H9 (cell line): ENCODE measurements around the gene ANKRD55. TPM values are rescaled to one million over a fixed set of nuclear protein-coding genes. Genes with fewer than 3 reads are reported as not detected.

Experiments used
- DNase-seq: peaks from one replicate; pipeline ENCODE4 v3.0.0-alpha.2; 2017
- H2AFZ ChIP-seq: one replicate; pipeline ENCODE4 v1.6.1; 2013; ENCODE audit warnings: mild to moderate bottlenecking, low read length, control low read depth, moderate library complexity
- H2AK5ac ChIP-seq: 2 replicates; pipeline ENCODE4 v1.6.1; 2013; ENCODE audit warnings: low read length, control low read depth, mixed read lengths; ENCODE audit not compliant: insufficient read length
- H2BK120ac ChIP-seq: one replicate; pipeline ENCODE4 v1.6.1; 2013; ENCODE audit warnings: low read depth, mild to moderate bottlenecking, low read length, control low read depth, inconsistent platforms; ENCODE audit not compliant: poor library complexity, severe bottlenecking
- H2BK12ac ChIP-seq: 2 replicates; pipeline ENCODE4 v1.6.1; 2013; ENCODE audit warnings: low read length, control low read depth, mixed read lengths, low read depth; ENCODE audit not compliant: insufficient read length
- H2BK15ac ChIP-seq: 2 replicates; pipeline ENCODE4 v1.6.1; 2013; ENCODE audit warnings: low read depth, low read length, control low read depth
- H2BK20ac ChIP-seq: one replicate; pipeline ENCODE4 v1.6.1; 2013; ENCODE audit warnings: low read depth, mild to moderate bottlenecking, low read length, control low read depth, inconsistent platforms; ENCODE audit not compliant: poor library complexity, severe bottlenecking
- H2BK5ac ChIP-seq: 2 replicates; pipeline ENCODE4 v1.6.1; 2013; ENCODE audit warnings: low read length, control low read depth, mixed read lengths; ENCODE audit not compliant: insufficient read length
- H3K14ac ChIP-seq: 2 replicates; pipeline ENCODE4 v1.6.1; 2013; ENCODE audit warnings: low read length, control low read depth; ENCODE audit not compliant: insufficient read depth
- H3K18ac ChIP-seq: 2 replicates; pipeline ENCODE4 v1.6.1; 2013; ENCODE audit warnings: low read depth, mild to moderate bottlenecking, mixed read lengths, low read length, control low read depth; ENCODE audit not compliant: insufficient read length
- H3K23ac ChIP-seq: 2 replicates; pipeline ENCODE4 v1.6.1; 2013; ENCODE audit warnings: low read length, control low read depth, mixed read lengths, low read depth; ENCODE audit not compliant: insufficient read length
- H3K23me2 ChIP-seq: 2 replicates; pipeline ENCODE4 v1.6.1; 2013; ENCODE audit warnings: low read depth, mild to moderate bottlenecking, mixed read lengths, low read length, control low read depth; ENCODE audit not compliant: insufficient read length, poor library complexity, severe bottlenecking
- H3K27ac ChIP-seq: 2 replicates; pipeline ENCODE4 v1.5.1; 2013; ENCODE audit warnings: low read length, control low read depth, mixed read lengths, low read depth; ENCODE audit not compliant: insufficient read length
- H3K27me3 ChIP-seq: 2 replicates; pipeline ENCODE4 v1.6.1; 2013; ENCODE audit warnings: low read length, control low read depth, inconsistent platforms; ENCODE audit not compliant: insufficient read depth
- H3K4ac ChIP-seq: 2 replicates; pipeline ENCODE4 v1.6.1; 2013; ENCODE audit warnings: low read depth, mild to moderate bottlenecking, control low read depth, inconsistent platforms, low read length, moderate library complexity
- H3K4me1 ChIP-seq: 2 replicates; pipeline ENCODE4 v1.6.1; 2013; ENCODE audit warnings: low read length, control low read depth, inconsistent platforms; ENCODE audit not compliant: insufficient read depth
- H3K4me2 ChIP-seq: 2 replicates; pipeline ENCODE4 v1.6.1; 2013; ENCODE audit warnings: low read length, control low read depth, mixed read lengths; ENCODE audit not compliant: insufficient read length, insufficient read depth
- H3K56ac ChIP-seq: 2 replicates; pipeline ENCODE4 v1.6.1; 2013; ENCODE audit warnings: low read depth, mild to moderate bottlenecking, mixed read lengths, low read length, control low read depth; ENCODE audit not compliant: insufficient read length
- H3K79me1 ChIP-seq: 2 replicates; pipeline ENCODE4 v1.6.1; 2013; ENCODE audit warnings: low read depth, mild to moderate bottlenecking, moderate library complexity, low read length, control low read depth, inconsistent platforms; ENCODE audit not compliant: insufficient read depth, poor library complexity, severe bottlenecking
- H3K79me2 ChIP-seq: 2 replicates; pipeline ENCODE4 v1.6.1; 2013; ENCODE audit warnings: low read length, control low read depth, inconsistent platforms; ENCODE audit not compliant: insufficient read depth
- H3K9ac ChIP-seq: 2 replicates; pipeline ENCODE4 v1.6.1; 2013; ENCODE audit warnings: low read length, control low read depth, mixed read lengths; ENCODE audit not compliant: insufficient read length; ENCODE audit errors: extremely low read depth
- H3K9me3 ChIP-seq: one replicate; pipeline ENCODE4 v1.6.1; 2013; ENCODE audit warnings: low read depth, low read length, inconsistent platforms; ENCODE audit not compliant: control insufficient read depth
- H3T11ph ChIP-seq: one replicate; pipeline ENCODE4 v1.6.1; 2013; ENCODE audit warnings: mild to moderate bottlenecking, low read length, control low read depth, inconsistent platforms
- H4K20me1 ChIP-seq: one replicate; pipeline ENCODE4 v1.6.1; 2013; ENCODE audit not compliant: control insufficient read depth, insufficient read length, insufficient read depth
- H4K5ac ChIP-seq: 2 replicates; pipeline ENCODE4 v1.6.1; 2013; ENCODE audit warnings: low read depth, mild to moderate bottlenecking, mixed read lengths, low read length, control low read depth; ENCODE audit not compliant: insufficient read length
- H4K8ac ChIP-seq: replicated peaks from 2 replicates; pipeline ENCODE4 v1.6.1; 2013; ENCODE audit warnings: low read length, control low read depth, mixed read lengths, low read depth; ENCODE audit not compliant: insufficient read length
- H4K91ac ChIP-seq: 2 replicates; pipeline ENCODE4 v1.6.1; 2013; ENCODE audit warnings: low read depth, mild to moderate bottlenecking, moderate library complexity, mixed read lengths, low read length, control low read depth; ENCODE audit not compliant: insufficient read length
- H3K27ac Mint-ChIP-seq, 3 experiments: 2 replicates in 2 of 3; 3 replicates in 1 of 3; pipeline ENCODE4 v1.8.0; 2020 to 2021; ENCODE audit warnings: mixed read lengths in 3 of 3, mild to moderate bottlenecking in 1 of 3, moderate library complexity in 1 of 3
- H3K27me3 Mint-ChIP-seq: 2 replicates; pipeline ENCODE4 v1.8.0; 2021; ENCODE audit warnings: low read depth, mild to moderate bottlenecking, moderate library complexity, mixed read lengths
- H3K36me3 Mint-ChIP-seq, 3 experiments: 2 replicates in 2 of 3; 3 replicates in 1 of 3; pipeline ENCODE4 v1.8.0; 2020 to 2021; ENCODE audit warnings: low read depth in 3 of 3, mixed read lengths in 3 of 3; ENCODE audit not compliant: insufficient read depth in 1 of 3
- H3K4me1 Mint-ChIP-seq, 2 experiments: 2 replicates each; pipeline ENCODE4 v1.8.0; 2020; ENCODE audit warnings: mixed read lengths in 2 of 2
- H3K4me3 Mint-ChIP-seq, 2 experiments: 2 replicates in 1 of 2; 3 replicates in 1 of 2; pipeline ENCODE4 v1.8.0; 2020 to 2021; ENCODE audit warnings: mild to moderate bottlenecking in 2 of 2, mixed read lengths in 2 of 2, moderate library complexity in 1 of 2
- H3K9me3 Mint-ChIP-seq, 2 experiments: 2 replicates in 1 of 2; 3 replicates in 1 of 2; pipeline ENCODE4 v1.8.0; 2020; ENCODE audit warnings: mild to moderate bottlenecking in 2 of 2, mixed read lengths in 2 of 2, moderate library complexity in 1 of 2
- CTCF ChIP-seq: fragments of 200-600 bp; sonication (generic); conservative IDR thresholded peaks from 3 replicates; pipeline ENCODE4 v1.8.0; 2021; ENCODE audit warnings: antibody characterized with exemption, mild to moderate bottlenecking
- WGBS: extraction: QIAGEN DNeasy Blood & Tissue Kit; methylation state at CpG from one replicate; pipeline ENCODE4 v1.1.7; 2013; ENCODE audit warnings: missing lambda C conversion rate, low lambda C conversion rate, mixed read lengths; ENCODE audit not compliant: insufficient read length; ENCODE audit errors: extremely low coverage; 5-methylcytosine and 5-hydroxymethylcytosine counted together
- total RNA-seq: library from RNA; stranded (reverse); gene quantifications from 2 replicates; pipeline ENCODE4 v1.2.1, GENCODE V29; 2021

ANKRD55 gene
- total RNA-seq, 1 experiment from 2014 or later = not detected

GRCh38 chr5:56059854-56060253, 173.3 kb downstream of the ANKRD55 start:
- Histone ChIP-seq H3K23ac (no peak overlapping the region), H3T11ph (no peak overlapping the region), H2BK20ac (no peak overlapping the region), H3K4ac (no peak overlapping the region), H3K27ac (no peak overlapping the region), H3K79me2 (no peaks in the 10 kb centered on the region), H4K91ac (no peak overlapping the region), H3K79me1 (no peaks in the 10 kb centered on the region), H3K9me3 (no peaks in the 10 kb centered on the region), H3K9ac (no peak overlapping the region), H4K5ac (no peak overlapping the region), H2BK12ac (no peak overlapping the region), H2BK120ac (no peak overlapping the region), H2BK5ac (no peak overlapping the region), H3K4me1 (no peaks in the 10 kb centered on the region), H3K56ac (no peak overlapping the region), H4K20me1 (no peaks in the 10 kb centered on the region), H3K23me2 (no peaks in the 10 kb centered on the region), H2AK5ac (no peak overlapping the region), H2AFZ (no peak overlapping the region), H4K8ac (no peak overlapping the region), H2BK15ac (no peak overlapping the region), H3K18ac (no peak overlapping the region), H3K4me2 (no peak overlapping the region), H3K27me3 (no peaks in the 10 kb centered on the region), H3K14ac (no peak overlapping the region)
- H3K4me1 Mint-ChIP-seq = no peaks in the 10 kb centered on the region
- no peak overlapping the region for H3K27ac Mint-ChIP-seq
- H3K36me3 Mint-ChIP-seq = no peaks in the 10 kb centered on the region
- no peak overlapping the region for H3K4me3 Mint-ChIP-seq
- WGBS = no CpG with 5 or more reads among the region's 8 CpGs
- no peaks in the 10 kb centered on the region for H3K9me3 Mint-ChIP-seq
- no peaks in the 10 kb centered on the region for H3K27me3 Mint-ChIP-seq
- DNase-seq = no peak
- no peak for TF ChIP-seq CTCF
